AG09319 (cell line): ENCODE results near the gene CDKN2B-AS1.

Source experiments
- DNase-seq: peaks from one replicate; pipeline ENCODE4 v3.0.0-alpha.2; 2010; ENCODE audit warnings: low read depth; ENCODE audit errors: extremely low read depth
- CTCF ChIP-seq: IDR thresholded peaks from 2 replicates; pipeline ENCODE4 v1.5.1; 2011; ENCODE audit warnings: low read depth, mild to moderate bottlenecking, inconsistent platforms, low read length, moderate library complexity

Gene CDKN2B-AS1

GRCh38 chr9:22009506-22009867 is 14.9 kb downstream of the CDKN2B-AS1 start:
- peak; percentile 48 for TF ChIP-seq CTCF
- no peak for DNase-seq

DNA sequence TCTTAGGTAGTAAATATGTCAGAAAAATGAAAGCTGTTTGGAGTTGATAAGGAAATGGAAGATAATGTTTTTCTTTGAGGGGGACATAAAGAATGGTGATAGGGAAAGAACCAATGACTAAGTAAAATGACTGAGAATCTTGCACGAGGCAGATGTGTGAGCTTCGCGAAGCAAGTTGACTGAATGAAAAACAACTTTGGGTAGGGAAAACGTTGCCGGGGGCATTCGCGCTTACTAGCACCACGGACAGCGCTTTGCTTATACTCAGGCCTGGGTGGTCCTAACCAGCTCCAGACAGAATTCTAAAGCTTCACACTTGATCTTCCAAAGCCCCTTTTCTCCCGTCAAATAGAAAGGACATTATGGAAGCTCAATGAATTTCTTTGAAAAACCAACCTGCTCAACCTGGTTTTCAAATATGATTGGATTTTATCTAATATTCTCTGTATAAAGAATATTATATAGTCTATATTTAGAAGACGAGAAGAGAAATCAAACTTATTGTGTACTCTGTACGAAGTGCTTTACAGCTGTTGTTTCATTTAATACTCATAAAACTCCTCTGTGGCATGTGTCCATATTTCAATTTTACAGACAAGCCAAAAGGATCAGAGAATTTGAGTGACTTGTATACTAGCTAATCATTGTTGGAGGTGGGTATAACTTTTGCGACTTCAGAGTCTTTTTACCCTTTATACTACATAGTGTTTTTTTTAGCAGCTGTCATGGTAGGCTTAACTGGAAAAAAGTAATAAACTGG is 16.5 kb downstream of the CDKN2B-AS1 start:
- no peak for DNase-seq
- no peak for TF ChIP-seq CTCF

GRCh38 chr9:22022396-22022795 is 27.8 kb downstream of the CDKN2B-AS1 start:
- no peak for TF ChIP-seq CTCF
- no peak for DNase-seq

GRCh38 chr9:22026696-22027095 is 32.1 kb downstream of the CDKN2B-AS1 start:
- no peak for DNase-seq
- TF ChIP-seq CTCF = no peak

GRCh38 chr9:22028394-22028793 is 33.8 kb downstream of the CDKN2B-AS1 start:
- TF ChIP-seq CTCF = no peak
- DNase-seq = no peak

GRCh38 chr9:22029231-22029630 is 34.6 kb downstream of the CDKN2B-AS1 start:
- DNase-seq = no peak
- TF ChIP-seq CTCF = no peak

GRCh38 chr9:22030101-22030598 is 35.6 kb downstream of the CDKN2B-AS1 start:
- peak; percentile 41 for DNase-seq
- no peak for TF ChIP-seq CTCF
